AG10803 (cell line): Measurements from ENCODE around the gene SPATA33.
"Not testable (repeated sequence)": the region's sequence is repeated elsewhere in the genome, so short reads cannot be mapped to it uniquely, and the experiment has no call there.

Experiments
- DNase-seq: peaks from one replicate; pipeline ENCODE4 v3.0.0; 2010; ENCODE audit warnings: low read depth
- H3K4me3 ChIP-seq: 2 replicates; pipeline ENCODE4 v1.5.1; 2011; ENCODE audit warnings: mild to moderate bottlenecking, low read length, control low read depth
- CTCF ChIP-seq: conservative IDR thresholded peaks from 2 replicates; pipeline ENCODE4 v1.5.1; 2011; ENCODE audit warnings: mild to moderate bottlenecking, low read length, control low read depth, inconsistent platforms

The SPATA33 gene

GRCh38 chr16:89697616-89698331 lies 40.1 kb downstream of the SPATA33 start:
- H3K4me3 ChIP-seq: no peak overlapping the region
- TF ChIP-seq CTCF: no peak
- no peak for DNase-seq

GRCh38 chr16:89698717-89699116 lies 41.1 kb downstream of the SPATA33 start:
- H3K4me3 ChIP-seq, DNase-seq: not testable (repeated sequence)

- DNase-seq, H3K4me3 ChIP-seq: not testable (repeated sequence)
These were observed 42.0 kb downstream of the SPATA33 start for GRCh38 chr16:89699629-89700099.

GRCh38 chr16:89700100-89700648 lies 42.5 kb downstream of the SPATA33 start:
- H3K4me3 ChIP-seq: peak overlapping the region; percentile 77
- peak; percentile 95 for DNase-seq
- peak; percentile 45 for TF ChIP-seq CTCF

- no peak for DNase-seq
- 0 out of 2 replicates have a peak, but pooled peaks have one; percentile 4 for TF ChIP-seq CTCF
- peak overlapping the region; percentile 77 for H3K4me3 ChIP-seq
These were observed 43.2 kb downstream of the SPATA33 start for GRCh38 chr16:89700649-89701424.

DNA sequence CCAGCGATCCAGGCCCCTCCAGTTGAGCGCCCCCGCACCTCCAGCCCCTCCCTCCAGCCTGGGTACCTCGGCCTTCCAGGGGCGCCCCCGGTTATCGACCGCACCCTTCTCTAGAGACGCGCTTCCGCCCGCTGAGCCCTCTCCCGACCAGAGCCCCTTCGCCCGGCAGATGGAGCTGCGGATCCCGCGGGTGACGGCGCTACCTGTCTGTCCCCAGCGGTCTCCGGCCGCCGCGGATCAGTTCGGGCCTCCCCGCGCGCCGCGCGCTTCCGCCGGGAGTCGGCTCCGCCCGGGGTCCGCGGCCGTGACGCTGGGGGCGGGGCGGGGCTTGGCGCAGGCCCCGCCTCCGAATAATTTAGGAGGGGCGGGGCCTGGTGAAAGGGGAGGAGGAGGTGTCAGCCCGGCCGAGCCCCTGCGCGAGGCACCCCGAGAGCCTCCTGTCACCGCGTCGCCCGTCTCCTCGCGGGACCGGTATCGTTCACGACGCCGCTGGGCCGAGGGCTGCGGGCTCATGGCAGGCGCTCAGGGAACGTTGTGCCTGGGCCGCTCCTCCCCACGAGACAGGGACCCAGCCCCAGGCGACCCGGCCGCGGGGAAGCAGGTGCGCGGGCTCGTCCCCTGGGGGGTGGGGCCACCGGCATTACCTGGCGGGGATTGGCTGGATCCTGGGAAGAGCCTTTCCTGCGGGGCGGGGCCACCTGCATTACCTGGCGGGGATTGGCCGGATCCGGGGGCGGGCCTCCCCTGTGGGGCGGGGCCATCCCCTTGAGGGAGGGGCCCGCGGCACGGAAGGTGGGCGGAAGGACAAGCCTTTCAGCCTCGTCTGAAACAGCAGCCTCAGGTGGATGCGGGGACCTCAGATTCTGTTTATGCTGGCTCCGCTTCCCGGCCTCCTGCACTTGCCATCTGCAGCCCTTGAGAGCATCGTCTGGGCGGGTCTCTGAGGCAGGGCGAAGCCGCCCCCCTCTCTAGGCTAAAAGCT lies 44.1 kb downstream of the SPATA33 start, which contains the start of gene SPATA2L:
SPATA2L (minus strand) TSS at position 281 of the 982 bp plus-strand sequence. CDS start 473 bp downstream, outside the sequence.
- TF ChIP-seq CTCF: no peak
- peak; percentile 61 for DNase-seq
- H3K4me3 ChIP-seq: peak within 1 kb of the TSS; percentile 77

DNA sequence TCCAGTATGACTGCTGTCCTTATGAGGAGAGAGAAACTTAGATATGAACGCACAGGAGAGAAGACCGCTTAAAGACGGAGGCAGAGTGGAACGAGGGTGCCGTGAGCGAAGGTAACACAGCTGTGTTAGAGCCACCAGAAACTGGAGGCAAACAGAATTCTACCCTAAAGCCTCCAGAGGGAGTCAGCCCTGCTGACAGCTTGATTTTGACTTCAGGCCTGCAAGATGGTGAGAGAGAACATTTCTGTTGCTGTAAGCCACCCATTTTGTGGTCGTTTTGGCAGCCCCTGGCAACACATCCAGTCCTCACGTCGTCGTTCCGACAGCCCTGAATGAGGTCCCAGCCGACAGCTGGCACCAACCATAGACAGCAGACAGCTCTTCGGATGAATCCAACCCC lies 46.6 kb downstream of the SPATA33 start:
- H3K4me3 ChIP-seq: no peak overlapping the region
- TF ChIP-seq CTCF: 0 out of 2 replicates have a peak, but pooled peaks have one; percentile 4
- DNase-seq: no peak
